Natural killer cell (primary cell): Measurements from ENCODE around the gene RIC3. TPM values are rescaled to one million over a fixed set of nuclear protein-coding genes. Genes with fewer than 3 reads are reported as not detected.

ENCODE experiments used
- ATAC-seq, 3 donors: fragments of 150-1000 bp in 2 of 3; fragments of 200-7000 bp in 1 of 3; cut with Tn5 transposase; 1 replicate in 1 of 3; 2 replicates in 2 of 3; pipeline ENCODE4 v1.10.0; 2021; ENCODE audit warnings: mild to moderate bottlenecking in 2 of 3, moderate library complexity in 2 of 3
- DNase-seq, 2 donors: peaks; one replicate each; pipeline versions ENCODE4 v3.0.0 to v3.0.0-alpha.2; 2013 to 2021; ENCODE audit warnings: mixed read lengths in 1 of 2
- H3K27ac ChIP-seq: one replicate; pipeline ENCODE4 v1.5.1; 2013; ENCODE audit warnings: mild to moderate bottlenecking, low read length
- H3K27me3 ChIP-seq: one replicate; pipeline ENCODE4 v1.6.1; 2013; ENCODE audit warnings: low read length; ENCODE audit not compliant: control insufficient read depth, insufficient read depth
- H3K36me3 ChIP-seq: one replicate; pipeline ENCODE4 v1.6.1; 2013; ENCODE audit warnings: low read length; ENCODE audit not compliant: control insufficient read depth, insufficient read depth
- H3K4me1 ChIP-seq: one replicate; pipeline ENCODE4 v1.6.1; 2013; ENCODE audit warnings: low read length; ENCODE audit not compliant: control insufficient read depth, insufficient read depth
- H3K4me3 ChIP-seq: one replicate; pipeline ENCODE4 v1.5.1; 2013; ENCODE audit warnings: low read length
- H3K9me3 ChIP-seq: one replicate; pipeline ENCODE4 v1.6.1; 2013; ENCODE audit warnings: low read length; ENCODE audit not compliant: control insufficient read depth, insufficient read depth
- H3K27ac Mint-ChIP-seq, 2 donors: one replicate each; pipeline ENCODE4 v1.8.0; 2022; ENCODE audit warnings: mild to moderate bottlenecking in 2 of 2, mixed read lengths in 2 of 2, moderate library complexity in 1 of 2
- H3K27me3 Mint-ChIP-seq, 2 donors: one replicate each; pipeline ENCODE4 v1.8.0; 2022; ENCODE audit warnings: low read depth in 2 of 2, mixed read lengths in 2 of 2
- H3K36me3 Mint-ChIP-seq: one replicate; pipeline ENCODE4 v1.8.0; 2022; ENCODE audit warnings: mixed read lengths
- H3K4me1 Mint-ChIP-seq, 2 donors: one replicate each; pipeline ENCODE4 v1.8.0; 2022; ENCODE audit warnings: mixed read lengths in 2 of 2
- H3K4me3 Mint-ChIP-seq: one replicate; pipeline ENCODE4 v1.8.0; 2022; ENCODE audit warnings: mild to moderate bottlenecking, moderate library complexity, mixed read lengths
- H3K9me3 Mint-ChIP-seq, 2 donors: one replicate each; pipeline ENCODE4 v1.8.0; 2022; ENCODE audit warnings: mixed read lengths in 2 of 2
- WGBS: methylation state at CpG from one replicate; pipeline ENCODE4 v1.1.7; 2013; ENCODE audit warnings: missing lambda C conversion rate; ENCODE audit not compliant: insufficient coverage; 5-methylcytosine and 5-hydroxymethylcytosine counted together
- intact Hi-C: fragments of 100-400 bp; cut with micrococcal nuclease; formaldehyde crosslinking; loops from one replicate; pipeline ENCODE4 v1.14.2; 2022
- total RNA-seq, 4 donors: library from RNA; stranded (reverse); fragments of 120-200 nt in 1 of 4; gene quantifications; one replicate each; pipeline versions ENCODE4 v1.2.3 to v1.2.4, GENCODE V29; 2013 to 2022
- TF ChIP-seq, protein P1 (sequence below): fragments of 200-600 bp; IDR thresholded peaks from one replicate; pipeline ENCODE4 v1.8.0; 2022; ENCODE audit warnings: antibody characterized with exemption

Gene RIC3
- total RNA-seq, 3 donors from 2014 or later (not counting 1 experiment from before 2014, with no cell fraction given), result 3.5 to 4.7 (median 3.6) TPM

DNA sequence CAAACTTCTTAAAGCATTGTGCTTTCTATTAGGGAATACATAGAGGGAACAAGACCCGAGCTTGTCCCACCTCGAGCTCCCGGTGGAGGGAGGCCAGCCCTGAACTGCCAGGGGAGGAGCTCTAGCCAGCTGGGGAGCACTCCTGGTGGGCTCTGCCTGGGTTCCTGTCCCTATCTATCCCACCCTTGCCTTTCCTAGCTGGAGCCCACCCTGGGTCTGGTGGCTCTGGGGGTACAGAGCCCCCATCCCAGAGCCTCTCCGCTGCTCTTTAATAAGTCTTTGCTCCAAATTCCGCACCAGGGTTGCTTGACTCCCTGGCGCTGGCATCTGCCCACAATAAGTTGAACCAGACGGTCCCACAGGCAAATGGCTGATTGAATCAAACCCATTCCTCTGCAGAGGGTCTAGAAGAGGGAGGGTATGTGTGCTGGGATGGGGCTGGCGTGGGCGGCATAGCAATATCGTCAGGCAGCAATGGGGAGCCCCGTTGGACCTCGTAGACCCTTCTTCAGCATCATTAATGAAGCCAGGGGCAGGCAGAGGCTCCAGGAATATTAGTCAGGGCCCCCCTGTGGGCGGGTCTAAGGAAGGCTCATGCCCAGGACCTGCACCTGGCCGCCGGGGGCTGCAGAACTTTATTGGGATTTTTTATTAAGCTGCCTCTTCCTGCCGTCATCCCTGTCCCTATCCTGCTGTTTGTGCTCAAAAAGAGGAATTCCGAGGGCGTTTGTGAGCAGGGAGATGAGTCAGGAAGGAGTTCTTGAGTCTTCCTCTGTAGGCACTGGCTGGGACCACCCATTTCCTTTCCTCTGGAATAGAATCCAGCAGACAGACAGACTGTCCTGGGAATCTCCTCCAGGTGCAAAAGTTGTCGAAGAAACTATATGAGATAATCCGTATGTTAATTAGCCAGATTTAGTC is 38.5 kb upstream of the RIC3 start:
- DNase-seq (no peak), ATAC-seq (no peak)
- peaks cover 4% of the 10 kb centered on the region for H3K27me3 ChIP-seq
- H3K27ac ChIP-seq, result no peak overlapping the region
- H3K9me3 Mint-ChIP-seq, result no peaks in the 10 kb centered on the region
- H3K36me3 Mint-ChIP-seq, result no peaks in the 10 kb centered on the region
- H3K4me1 Mint-ChIP-seq, result peaks cover 0 to 8% of the 10 kb centered on the region in 2 donors
- WGBS, result 50% methylated on average over 19 of the region's 20 CpGs
- TF ChIP-seq, protein P1, sequence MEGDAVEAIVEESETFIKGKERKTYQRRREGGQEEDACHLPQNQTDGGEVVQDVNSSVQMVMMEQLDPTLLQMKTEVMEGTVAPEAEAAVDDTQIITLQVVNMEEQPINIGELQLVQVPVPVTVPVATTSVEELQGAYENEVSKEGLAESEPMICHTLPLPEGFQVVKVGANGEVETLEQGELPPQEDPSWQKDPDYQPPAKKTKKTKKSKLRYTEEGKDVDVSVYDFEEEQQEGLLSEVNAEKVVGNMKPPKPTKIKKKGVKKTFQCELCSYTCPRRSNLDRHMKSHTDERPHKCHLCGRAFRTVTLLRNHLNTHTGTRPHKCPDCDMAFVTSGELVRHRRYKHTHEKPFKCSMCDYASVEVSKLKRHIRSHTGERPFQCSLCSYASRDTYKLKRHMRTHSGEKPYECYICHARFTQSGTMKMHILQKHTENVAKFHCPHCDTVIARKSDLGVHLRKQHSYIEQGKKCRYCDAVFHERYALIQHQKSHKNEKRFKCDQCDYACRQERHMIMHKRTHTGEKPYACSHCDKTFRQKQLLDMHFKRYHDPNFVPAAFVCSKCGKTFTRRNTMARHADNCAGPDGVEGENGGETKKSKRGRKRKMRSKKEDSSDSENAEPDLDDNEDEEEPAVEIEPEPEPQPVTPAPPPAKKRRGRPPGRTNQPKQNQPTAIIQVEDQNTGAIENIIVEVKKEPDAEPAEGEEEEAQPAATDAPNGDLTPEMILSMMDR, result no peak
- intact Hi-C loops, result no loop called here
- H3K36me3 ChIP-seq, result no peaks in the 10 kb centered on the region
- H3K4me3 Mint-ChIP-seq, result no peak overlapping the region
- H3K4me1 ChIP-seq, result peaks cover 26% of the 10 kb centered on the region
- H3K27me3 Mint-ChIP-seq, result peaks cover 27 to 58% of the 10 kb centered on the region in 2 donors
- no peak overlapping the region for H3K4me3 ChIP-seq
- H3K27ac Mint-ChIP-seq, result peak overlapping the region in 1 of 2 donors; percentile 42
- H3K9me3 ChIP-seq, result no peaks in the 10 kb centered on the region

DNA sequence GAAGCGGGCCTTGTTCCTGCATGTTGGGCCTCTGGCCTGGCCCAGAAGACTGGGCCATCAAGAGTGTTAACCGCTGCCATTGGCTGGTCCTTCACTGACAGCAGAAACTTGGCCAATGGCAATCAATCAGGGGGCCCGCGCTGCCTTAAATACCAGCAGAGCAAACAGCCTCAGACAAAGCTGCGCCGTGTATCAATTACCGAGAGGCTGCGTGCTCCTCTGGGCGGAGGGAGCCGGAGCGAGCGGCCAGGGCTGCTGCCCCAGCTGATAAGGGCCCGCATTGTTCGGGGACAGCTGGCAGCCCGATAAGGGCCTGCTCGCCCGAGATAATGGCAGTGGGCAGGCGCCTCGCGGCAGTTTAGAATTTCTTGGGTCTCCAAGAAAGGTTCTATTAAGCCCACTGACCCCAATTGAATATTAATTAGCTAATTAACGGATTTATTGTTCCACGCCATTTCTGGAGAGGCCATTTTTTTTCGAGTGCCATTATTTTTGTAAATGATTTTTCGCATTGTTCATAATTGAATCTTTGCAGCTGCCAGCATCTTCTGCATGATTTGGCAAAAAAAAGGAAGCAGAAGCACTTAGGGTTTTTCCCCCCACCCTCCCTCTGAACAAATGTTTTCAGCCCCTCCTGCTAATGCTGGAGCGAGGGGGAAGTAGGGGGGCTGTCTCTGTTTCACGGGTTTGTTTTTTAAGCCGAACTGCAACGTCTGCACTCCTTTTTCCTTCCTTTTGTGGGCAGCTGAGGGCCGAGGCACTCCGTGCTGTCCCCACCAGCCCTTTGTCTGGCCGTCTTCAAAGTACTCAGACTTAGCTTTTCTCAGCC is 37.6 kb upstream of the RIC3 start:
- Mint-ChIP-seq H3K4me3 (no peak overlapping the region), H3K9me3 (no peaks in the 10 kb centered on the region), H3K27me3 (peaks cover 27 to 51% of the 10 kb centered on the region in 2 donors), H3K36me3 (no peaks in the 10 kb centered on the region), H3K4me1 (peaks cover 0 to 8% of the 10 kb centered on the region in 2 donors), H3K27ac (peak overlapping the region in 1 of 2 donors; percentile 42)
- no peaks in the 10 kb centered on the region for H3K9me3 ChIP-seq
- H3K36me3 ChIP-seq, result no peaks in the 10 kb centered on the region
- TF ChIP-seq, protein P1, result no peak
- no peak overlapping the region for H3K4me3 ChIP-seq
- ATAC-seq (peak in 1 of 3 donors; percentile 68), DNase-seq (no peak)
- peak overlapping the region; percentile 40 for H3K27ac ChIP-seq
- peaks cover 30% of the 10 kb centered on the region for H3K4me1 ChIP-seq
- peaks cover 4% of the 10 kb centered on the region for H3K27me3 ChIP-seq
- WGBS, result 12% methylated on average over 30 of the region's 31 CpGs
- intact Hi-C loops, result no loop called here

DNA sequence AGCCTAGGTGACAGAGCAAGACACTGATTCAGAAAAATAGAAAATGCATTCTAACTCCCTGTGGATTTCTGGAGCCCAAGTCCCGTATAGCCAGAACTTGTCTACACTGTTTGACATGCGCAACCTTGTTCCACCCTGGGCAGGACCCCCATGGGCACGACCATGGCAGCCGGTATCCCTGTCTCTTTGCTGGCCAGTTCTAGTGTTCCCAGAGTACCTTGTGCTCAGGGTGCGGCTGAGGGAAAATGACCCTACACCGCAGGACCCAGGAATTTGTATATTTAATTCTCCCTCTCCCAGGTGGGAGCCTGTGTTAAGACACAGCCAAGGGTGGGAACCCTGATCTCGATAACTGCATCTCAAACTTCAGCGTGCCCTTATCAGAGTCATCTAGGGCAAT is 36.7 kb upstream of the RIC3 start:
- Mint-ChIP-seq H3K4me1 (peaks cover 0 to 8% of the 10 kb centered on the region in 2 donors), H3K9me3 (no peaks in the 10 kb centered on the region), H3K27ac (no peak overlapping the region), H3K4me3 (no peak overlapping the region), H3K27me3 (peaks cover 27 to 51% of the 10 kb centered on the region in 2 donors), H3K36me3 (no peaks in the 10 kb centered on the region)
- TF ChIP-seq, protein P1, result no peak
- H3K27ac ChIP-seq, result no peak overlapping the region
- peaks cover 4% of the 10 kb centered on the region for H3K27me3 ChIP-seq
- ATAC-seq (no peak), DNase-seq (no peak)
- H3K36me3 ChIP-seq, result no peaks in the 10 kb centered on the region
- no peaks in the 10 kb centered on the region for H3K9me3 ChIP-seq
- H3K4me1 ChIP-seq, result peaks cover 32% of the 10 kb centered on the region
- H3K4me3 ChIP-seq, result no peak overlapping the region
- 82% methylated on average over 8 of the region's 8 CpGs for WGBS
- intact Hi-C loops, result no loop called here
